ENCODE data around the gene ZBTB7A.

Gene ZBTB7A

GRCh38 chr19:4037301-4037949 lies 29.3 kb downstream of the ZBTB7A start:
- TF ChIP-seq YY1 (IDR thresholded peaks at IDR 0.05; ENCODE audit: low read depth) (no peak), REST (IDR thresholded peaks at IDR 0.05; ENCODE audit: low read depth) (no peak)

DNA sequence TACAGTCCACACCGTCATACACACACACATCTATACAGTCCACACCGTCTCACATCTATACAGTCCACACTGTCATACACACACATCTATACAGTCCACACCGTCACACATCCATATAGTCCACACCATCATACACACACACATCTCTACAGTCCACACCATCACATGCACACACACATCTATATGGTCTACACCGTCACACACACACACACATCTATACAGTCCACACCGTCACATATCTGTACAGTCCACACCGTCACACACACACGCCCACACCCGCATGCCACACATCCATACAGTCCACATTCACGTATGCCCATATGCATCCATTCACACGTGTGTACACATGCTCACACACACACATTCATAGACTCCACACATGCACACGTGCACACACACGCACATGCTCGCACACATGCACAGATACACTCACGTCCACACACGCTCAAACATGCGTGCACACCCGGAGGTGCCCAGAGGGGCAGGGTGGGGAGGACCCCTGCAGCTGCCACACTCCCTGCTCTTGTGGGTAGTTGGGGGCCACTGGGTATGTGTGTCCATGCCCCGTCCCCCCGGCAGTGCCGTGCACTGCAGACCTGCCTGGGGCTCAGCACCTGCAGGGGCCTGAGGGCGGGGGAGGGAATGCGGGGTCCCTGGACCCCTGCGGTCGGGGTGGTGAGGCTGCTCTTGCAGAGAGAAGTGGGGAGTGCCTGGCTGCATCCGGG lies 30.0 kb downstream of the ZBTB7A start:
- no peak for TF ChIP-seq CREB1 (IDR thresholded peaks at IDR 0.05; ENCODE audit: low read depth)
- TF ChIP-seq REST (IDR thresholded peaks at IDR 0.05; ENCODE audit: low read depth): no peak

GRCh38 chr19:4035582-4035981 lies 31.1 kb downstream of the ZBTB7A start:
- no peak for TF ChIP-seq YY1 (IDR thresholded peaks at IDR 0.05; ENCODE audit: low read depth)
- TF ChIP-seq ZBTB7A (IDR thresholded peaks at IDR 0.05; ENCODE audit: low read depth): no peak
- no peak for TF ChIP-seq TCF12 (IDR thresholded peaks at IDR 0.05; ENCODE audit: low read depth)
- TF ChIP-seq, protein P1, sequence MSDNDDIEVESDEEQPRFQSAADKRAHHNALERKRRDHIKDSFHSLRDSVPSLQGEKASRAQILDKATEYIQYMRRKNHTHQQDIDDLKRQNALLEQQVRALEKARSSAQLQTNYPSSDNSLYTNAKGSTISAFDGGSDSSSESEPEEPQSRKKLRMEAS (IDR thresholded peaks at IDR 0.05): no peak
- TF ChIP-seq FOXM1 (IDR thresholded peaks at IDR 0.05; ENCODE audit: borderline replicate concordance, low read depth): no peak
- no peak for TF ChIP-seq NFIC (IDR thresholded peaks at IDR 0.05)
- TF ChIP-seq TAF1 (IDR thresholded peaks at IDR 0.05; ENCODE audit: low read depth): no peak
- TF ChIP-seq, protein P2, sequence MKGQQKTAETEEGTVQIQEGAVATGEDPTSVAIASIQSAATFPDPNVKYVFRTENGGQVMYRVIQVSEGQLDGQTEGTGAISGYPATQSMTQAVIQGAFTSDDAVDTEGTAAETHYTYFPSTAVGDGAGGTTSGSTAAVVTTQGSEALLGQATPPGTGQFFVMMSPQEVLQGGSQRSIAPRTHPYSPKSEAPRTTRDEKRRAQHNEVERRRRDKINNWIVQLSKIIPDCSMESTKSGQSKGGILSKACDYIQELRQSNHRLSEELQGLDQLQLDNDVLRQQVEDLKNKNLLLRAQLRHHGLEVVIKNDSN (IDR thresholded peaks at IDR 0.05): no peak
- TF ChIP-seq REST (IDR thresholded peaks at IDR 0.05; ENCODE audit: low read depth): no peak
- TF ChIP-seq EP300 (IDR thresholded peaks at IDR 0.05; ENCODE audit: borderline replicate concordance): no peak
- TF ChIP-seq CREB1 (IDR thresholded peaks at IDR 0.05; ENCODE audit: low read depth): no peak
- TF ChIP-seq RAD21 (IDR thresholded peaks at IDR 0.05; ENCODE audit: low read depth): no peak
- TF ChIP-seq CEBPB (IDR thresholded peaks at IDR 0.05): no peak
- TF ChIP-seq EGR1 (IDR thresholded peaks at IDR 0.05): no peak
- TF ChIP-seq TEAD4 (IDR thresholded peaks at IDR 0.05): no peak

GRCh38 chr19:4035018-4035566 lies 31.6 kb downstream of the ZBTB7A start:
- TF ChIP-seq REST (IDR thresholded peaks at IDR 0.05; ENCODE audit: low read depth) (no peak), RAD21 (IDR thresholded peaks at IDR 0.05; ENCODE audit: low read depth) (no peak), ZBTB7A (IDR thresholded peaks at IDR 0.05; ENCODE audit: low read depth) (no peak), YY1 (IDR thresholded peaks at IDR 0.05; ENCODE audit: low read depth) (no peak), NFIC (IDR thresholded peaks at IDR 0.05) (no peak), TCF12 (IDR thresholded peaks at IDR 0.05; ENCODE audit: low read depth) (no peak), CEBPB (IDR thresholded peaks at IDR 0.05) (no peak), CREB1 (IDR thresholded peaks at IDR 0.05; ENCODE audit: low read depth) (no peak), TEAD4 (IDR thresholded peaks at IDR 0.05) (no peak), FOXM1 (IDR thresholded peaks at IDR 0.05; ENCODE audit: borderline replicate concordance, low read depth) (no peak)
- TF ChIP-seq, protein P2 (IDR thresholded peaks at IDR 0.05): no peak
- TF ChIP-seq, protein P1 (IDR thresholded peaks at IDR 0.05): no peak
